ENCODE measurements around the gene INHBA.

INHBA gene

GRCh38 chr7:41702635-41703371 is at the start of gene INHBA:
Gene INHBA, minus strand, starts transcription at chr7:41703090. Its CDS starts 2,716 bp downstream, at chr7:41700374.
- DNase-seq = peak; percentile 26

- no peak for DNase-seq
Measured at GRCh38 chr7:41752615-41753014, 49.7 kb upstream of the INHBA start.

GRCh38 chr7:41750661-41751540 is 48.0 kb upstream of the INHBA start:
- no peak for DNase-seq

- DNase-seq = no peak
Measured at GRCh38 chr7:41747961-41748360, 45.1 kb upstream of the INHBA start.

GRCh38 chr7:41745451-41745850 is 42.6 kb upstream of the INHBA start:
- no peak for DNase-seq

- no peak for DNase-seq
Measured at GRCh38 chr7:41744161-41744560, 41.3 kb upstream of the INHBA start.

GRCh38 chr7:41742401-41743020 is 39.6 kb upstream of the INHBA start:
- DNase-seq = no peak

- DNase-seq = no peak
Measured at GRCh38 chr7:41738806-41739205, 35.9 kb upstream of the INHBA start.

GRCh38 chr7:41738336-41738735 is 35.4 kb upstream of the INHBA start:
- DNase-seq = no peak

GRCh38 chr7:41735206-41735605 is 32.3 kb upstream of the INHBA start:
- no peak for DNase-seq

GRCh38 chr7:41732843-41733306 is 30.0 kb upstream of the INHBA start:
- DNase-seq = no peak

GRCh38 chr7:41732436-41732785 is 29.5 kb upstream of the INHBA start:
- no peak for DNase-seq

GRCh38 chr7:41731493-41732435 is 28.9 kb upstream of the INHBA start:
- DNase-seq = peak; percentile 44

- DNase-seq = no peak
Measured at GRCh38 chr7:41730668-41731067, 27.8 kb upstream of the INHBA start.

GRCh38 chr7:41730161-41730560 is 27.3 kb upstream of the INHBA start:
- DNase-seq = no peak

GRCh38 chr7:41729059-41729458 is 26.2 kb upstream of the INHBA start:
- no peak for DNase-seq

GRCh38 chr7:41725013-41725412 is 22.1 kb upstream of the INHBA start:
- no peak for DNase-seq

GRCh38 chr7:41720886-41721285 is 18.0 kb upstream of the INHBA start:
- no peak for DNase-seq

GRCh38 chr7:41720046-41720445 is 17.2 kb upstream of the INHBA start:
- no peak for DNase-seq

- DNase-seq = no peak
Measured at GRCh38 chr7:41716691-41717090, 13.8 kb upstream of the INHBA start.

GRCh38 chr7:41715000-41715399 is 12.1 kb upstream of the INHBA start:
- no peak for DNase-seq

- peak; percentile 55 for DNase-seq
Measured at GRCh38 chr7:41711283-41712064, 8.6 kb upstream of the INHBA start.

All from NCI-H69 (cell line).